SK-N-SH treated with all-trans-retinoic acid at 6 μM for 48 hours (cell line): ENCODE measurements around the gene HINT3.

Source experiments
- ARNTL ChIP-seq: fragments of 450-650 bp; formaldehyde crosslinking; IDR thresholded peaks from 2 replicates; pipeline ENCODE4 v1.5.0; 2020; ENCODE audit warnings: low read depth, mild to moderate bottlenecking, moderate library complexity, borderline replicate concordance
- GLIS3 ChIP-seq: fragments of 250-450 bp; sonication (Bioruptor Pico); IDR thresholded peaks from 2 replicates; pipeline ENCODE4 v1.5.0; 2020; ENCODE audit warnings: mild to moderate bottlenecking, moderate library complexity
- OSR1 ChIP-seq: fragments of 250-450 bp; sonication (Bioruptor Pico); IDR thresholded peaks from 2 replicates; pipeline ENCODE4 v1.8.0; 2022; ENCODE audit warnings: moderate library complexity, mild to moderate bottlenecking, inconsistent platforms
- SNAI2 ChIP-seq: fragments of 250-450 bp; sonication (Bioruptor Pico); IDR thresholded peaks from 2 replicates; pipeline ENCODE4 v1.5.0; 2020; ENCODE audit warnings: mild to moderate bottlenecking, moderate library complexity
- TCF4 ChIP-seq: fragments of 250-450 bp; sonication (Bioruptor Pico); IDR thresholded peaks from 2 replicates; pipeline ENCODE4 v1.8.0; 2021; ENCODE audit warnings: mild to moderate bottlenecking, moderate library complexity, borderline replicate concordance
- TF ChIP-seq, protein P1 (sequence below): fragments of 250-450 bp; sonication (Bioruptor Pico); IDR thresholded peaks from 2 replicates; pipeline ENCODE4 v1.5.0; 2020; ENCODE audit warnings: mild to moderate bottlenecking, moderate library complexity
- TF ChIP-seq, protein P2 (sequence below): fragments of 250-450 bp; sonication (Bioruptor Pico); IDR thresholded peaks from 2 replicates; pipeline ENCODE4 v1.5.1; 2020; ENCODE audit warnings: low read depth, mild to moderate bottlenecking, moderate library complexity

DNA sequence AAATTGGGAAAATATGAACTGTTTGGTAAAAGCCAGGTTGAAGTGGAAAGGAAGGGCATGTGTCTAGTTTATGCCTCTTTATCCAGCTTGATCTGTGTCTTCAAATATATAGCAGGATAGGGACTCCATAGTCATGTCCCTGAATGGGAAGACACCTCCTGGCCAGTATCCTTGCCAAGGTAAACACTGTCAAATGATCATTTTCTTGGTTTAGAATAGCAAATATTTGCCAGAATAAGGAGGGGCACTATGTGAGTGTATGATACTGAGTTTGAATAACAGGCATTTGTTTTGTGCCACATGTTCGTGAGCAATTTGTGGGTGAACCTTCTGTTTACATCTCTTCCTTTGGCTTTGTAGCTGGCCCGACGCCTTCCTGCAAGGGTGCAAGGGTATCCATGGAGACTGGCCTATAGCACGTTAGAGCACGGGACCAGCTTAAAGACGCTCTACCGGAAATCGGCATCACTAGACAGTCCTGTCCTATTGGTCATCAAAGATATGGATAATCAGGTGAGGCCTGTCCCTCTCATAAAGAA is 34.2 kb upstream of the HINT3 start:
- no peak for TF ChIP-seq OSR1 (CRISPR knock-in tag)
- TF ChIP-seq, protein P1, sequence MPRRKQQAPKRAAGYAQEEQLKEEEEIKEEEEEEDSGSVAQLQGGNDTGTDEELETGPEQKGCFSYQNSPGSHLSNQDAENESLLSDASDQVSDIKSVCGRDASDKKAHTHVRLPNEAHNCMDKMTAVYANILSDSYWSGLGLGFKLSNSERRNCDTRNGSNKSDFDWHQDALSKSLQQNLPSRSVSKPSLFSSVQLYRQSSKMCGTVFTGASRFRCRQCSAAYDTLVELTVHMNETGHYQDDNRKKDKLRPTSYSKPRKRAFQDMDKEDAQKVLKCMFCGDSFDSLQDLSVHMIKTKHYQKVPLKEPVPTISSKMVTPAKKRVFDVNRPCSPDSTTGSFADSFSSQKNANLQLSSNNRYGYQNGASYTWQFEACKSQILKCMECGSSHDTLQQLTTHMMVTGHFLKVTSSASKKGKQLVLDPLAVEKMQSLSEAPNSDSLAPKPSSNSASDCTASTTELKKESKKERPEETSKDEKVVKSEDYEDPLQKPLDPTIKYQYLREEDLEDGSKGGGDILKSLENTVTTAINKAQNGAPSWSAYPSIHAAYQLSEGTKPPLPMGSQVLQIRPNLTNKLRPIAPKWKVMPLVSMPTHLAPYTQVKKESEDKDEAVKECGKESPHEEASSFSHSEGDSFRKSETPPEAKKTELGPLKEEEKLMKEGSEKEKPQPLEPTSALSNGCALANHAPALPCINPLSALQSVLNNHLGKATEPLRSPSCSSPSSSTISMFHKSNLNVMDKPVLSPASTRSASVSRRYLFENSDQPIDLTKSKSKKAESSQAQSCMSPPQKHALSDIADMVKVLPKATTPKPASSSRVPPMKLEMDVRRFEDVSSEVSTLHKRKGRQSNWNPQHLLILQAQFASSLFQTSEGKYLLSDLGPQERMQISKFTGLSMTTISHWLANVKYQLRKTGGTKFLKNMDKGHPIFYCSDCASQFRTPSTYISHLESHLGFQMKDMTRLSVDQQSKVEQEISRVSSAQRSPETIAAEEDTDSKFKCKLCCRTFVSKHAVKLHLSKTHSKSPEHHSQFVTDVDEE (CRISPR knock-in tag), result no peak
- no peak for TF ChIP-seq GLIS3
- TF ChIP-seq, protein P2, sequence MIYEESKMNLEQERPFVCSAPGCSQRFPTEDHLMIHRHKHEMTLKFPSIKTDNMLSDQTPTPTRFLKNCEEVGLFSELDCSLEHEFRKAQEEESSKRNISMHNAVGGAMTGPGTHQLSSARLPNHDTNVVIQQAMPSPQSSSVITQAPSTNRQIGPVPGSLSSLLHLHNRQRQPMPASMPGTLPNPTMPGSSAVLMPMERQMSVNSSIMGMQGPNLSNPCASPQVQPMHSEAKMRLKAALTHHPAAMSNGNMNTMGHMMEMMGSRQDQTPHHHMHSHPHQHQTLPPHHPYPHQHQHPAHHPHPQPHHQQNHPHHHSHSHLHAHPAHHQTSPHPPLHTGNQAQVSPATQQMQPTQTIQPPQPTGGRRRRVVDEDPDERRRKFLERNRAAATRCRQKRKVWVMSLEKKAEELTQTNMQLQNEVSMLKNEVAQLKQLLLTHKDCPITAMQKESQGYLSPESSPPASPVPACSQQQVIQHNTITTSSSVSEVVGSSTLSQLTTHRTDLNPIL, result no peak
- TF ChIP-seq TCF4 (CRISPR knock-in tag), result no peak
- TF ChIP-seq ARNTL, result no peak
- TF ChIP-seq SNAI2, result no peak
